GM21423 (cell line): ENCODE results near the gene SLC38A3.

Source experiments
- ATAC-seq: cut with Tn5 transposase; IDR thresholded peaks from one replicate; pipeline ENCODE4 v1.9.1; 2021; ENCODE audit warnings: mild to moderate bottlenecking, moderate library complexity; ENCODE audit not compliant: unreplicated experiment

The SLC38A3 gene

DNA sequence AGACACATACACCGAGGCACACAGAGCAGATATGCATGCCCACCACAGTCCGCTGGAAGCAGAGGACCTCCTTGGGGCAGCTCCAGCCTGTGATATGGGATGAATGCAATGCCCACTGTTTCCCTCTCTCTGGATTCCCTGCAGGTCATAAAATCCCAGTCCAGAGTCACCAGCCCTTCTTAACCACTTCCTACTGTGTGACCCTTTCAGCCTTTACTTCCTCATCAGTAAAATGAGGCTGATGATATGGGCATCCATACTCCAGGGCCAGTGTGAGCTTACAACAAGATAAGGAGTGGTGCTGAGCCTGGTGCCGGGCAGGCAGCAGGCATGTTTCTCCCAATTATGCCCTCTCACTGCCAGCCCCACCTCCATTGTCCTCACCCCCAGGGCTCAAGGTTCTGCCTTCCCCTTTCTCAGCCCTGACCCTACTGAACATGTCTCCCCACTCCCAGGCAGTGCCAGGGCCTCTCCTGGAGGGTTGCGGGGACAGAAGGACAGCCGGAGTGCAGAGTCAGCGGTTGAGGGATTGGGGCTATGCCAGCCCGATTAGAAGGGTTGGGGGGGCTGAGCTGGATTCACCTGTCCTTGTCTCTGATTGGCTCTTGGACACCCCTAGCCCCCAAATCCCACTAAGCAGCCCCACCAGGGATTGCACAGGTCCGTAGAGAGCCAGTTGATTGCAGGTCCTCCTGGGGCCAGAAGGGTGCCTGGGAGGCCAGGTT lies 14.0 kb upstream of the SLC38A3 start, which contains the start of gene GNAT1:
TSS of gene GNAT1 (plus strand) at position 675 of the 725 bp plus-strand sequence. CDS start 116 bp downstream, outside the sequence.
- no peak for ATAC-seq

DNA sequence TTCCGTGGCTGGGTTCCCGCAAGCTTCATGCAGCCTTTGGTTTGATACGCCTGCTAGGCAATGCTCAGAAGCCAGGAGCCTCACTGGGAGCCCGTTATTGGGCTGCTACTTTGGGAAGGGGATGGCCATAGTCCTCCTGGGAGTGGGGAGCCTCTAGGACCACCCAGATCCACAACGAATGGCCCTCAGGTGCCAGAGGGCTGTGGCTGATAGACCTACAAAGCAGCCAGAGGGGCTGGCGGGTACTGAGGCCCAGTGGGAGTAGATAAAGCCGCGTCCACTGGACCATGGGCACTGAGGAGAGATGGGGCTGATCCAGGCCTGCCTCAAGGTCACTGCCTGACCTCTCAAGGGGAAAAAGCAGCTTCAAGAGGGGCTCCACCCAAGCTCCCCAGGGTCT lies 12.9 kb upstream of the SLC38A3 start:
- ATAC-seq = no peak

GRCh38 chr3:50192689-50193141 lies 12.4 kb upstream of the SLC38A3 start:
- ATAC-seq = no peak

DNA sequence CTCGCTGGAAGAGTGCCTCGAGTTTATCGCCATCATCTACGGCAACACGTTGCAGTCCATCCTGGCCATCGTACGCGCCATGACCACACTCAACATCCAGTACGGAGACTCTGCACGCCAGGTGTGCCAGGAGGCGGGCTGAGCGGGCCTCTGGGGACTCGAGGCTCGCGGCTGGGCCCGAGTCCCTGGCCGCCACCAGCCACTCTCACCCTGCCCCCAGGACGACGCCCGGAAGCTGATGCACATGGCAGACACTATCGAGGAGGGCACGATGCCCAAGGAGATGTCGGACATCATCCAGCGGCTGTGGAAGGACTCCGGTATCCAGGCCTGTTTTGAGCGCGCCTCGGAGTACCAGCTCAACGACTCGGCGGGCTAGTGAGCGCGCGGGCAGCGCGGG lies 11.8 kb upstream of the SLC38A3 start:
- ATAC-seq = no peak

DNA sequence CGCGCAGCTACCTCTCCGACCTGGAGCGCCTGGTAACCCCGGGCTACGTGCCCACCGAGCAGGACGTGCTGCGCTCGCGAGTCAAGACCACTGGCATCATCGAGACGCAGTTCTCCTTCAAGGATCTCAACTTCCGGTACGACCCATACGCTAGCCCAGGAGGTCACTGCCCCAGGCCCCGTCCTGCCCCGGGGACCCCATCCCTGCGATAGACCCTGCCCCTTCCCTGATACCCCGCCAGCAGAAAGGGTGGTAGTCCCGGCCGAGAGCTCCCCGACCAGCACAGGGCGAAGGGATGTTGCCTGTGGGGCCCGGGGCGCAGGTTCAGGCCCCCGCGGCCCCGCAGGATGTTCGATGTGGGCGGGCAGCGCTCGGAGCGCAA lies 11.3 kb upstream of the SLC38A3 start:
- no peak for ATAC-seq

GRCh38 chr3:50194128-50194902 lies 10.8 kb upstream of the SLC38A3 start:
- ATAC-seq = no peak

DNA sequence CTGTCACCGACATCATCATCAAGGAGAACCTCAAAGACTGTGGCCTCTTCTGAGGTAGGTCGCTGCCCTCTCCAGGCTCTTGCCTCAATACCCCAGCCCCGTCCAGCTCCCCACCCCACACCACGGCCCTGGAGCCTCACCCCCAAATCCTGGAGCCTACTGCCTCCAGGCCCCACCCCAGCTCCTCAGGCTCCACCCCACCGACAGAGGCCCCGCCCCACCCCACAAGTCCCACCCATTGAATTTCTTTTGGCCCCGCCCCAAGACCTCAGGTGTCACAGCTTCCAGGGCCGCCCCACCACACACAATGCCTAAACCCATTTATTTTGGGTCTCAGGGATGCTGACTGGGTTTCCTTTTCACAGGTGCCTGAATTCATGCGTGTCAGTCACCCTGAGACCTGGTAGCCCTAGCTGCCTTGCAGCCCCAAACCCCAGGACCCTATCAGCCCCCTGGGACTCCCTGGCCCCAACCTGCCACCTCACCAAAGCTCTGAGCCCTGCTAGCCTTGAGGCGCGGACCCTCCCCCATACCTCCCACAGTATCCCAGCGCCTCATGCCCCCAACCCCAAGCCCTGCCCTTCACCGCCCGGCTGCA lies 10.1 kb upstream of the SLC38A3 start:
- no peak for ATAC-seq

- ATAC-seq = no peak
These were observed 9.4 kb upstream of the SLC38A3 start for GRCh38 chr3:50195501-50196252.

DNA sequence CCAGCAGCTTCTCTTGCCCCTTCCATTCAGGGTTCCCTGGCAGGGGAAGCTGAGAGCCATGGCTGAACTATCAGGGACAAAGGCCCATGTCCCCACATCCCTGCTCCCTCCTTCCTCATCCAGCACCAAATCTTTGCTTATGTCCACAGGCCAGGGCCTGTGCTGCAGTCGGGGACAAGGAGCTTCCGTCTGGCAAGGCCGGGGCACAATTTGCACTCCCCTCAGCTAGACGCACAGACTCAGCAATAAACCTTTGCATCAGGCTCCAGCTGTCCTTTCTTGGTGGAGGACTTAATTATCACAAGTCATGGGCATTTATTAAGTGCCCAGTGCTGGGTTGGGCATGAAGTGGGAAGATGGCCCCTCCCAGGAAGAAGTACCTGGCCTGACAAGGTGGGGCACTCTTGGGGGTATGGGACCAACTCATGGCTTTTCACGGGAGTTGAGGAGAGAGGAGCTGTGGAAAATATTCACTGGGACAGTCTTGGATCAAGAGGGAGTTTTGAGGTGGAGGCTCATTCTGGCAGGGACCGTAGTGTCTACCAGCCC lies 8.7 kb upstream of the SLC38A3 start:
- no peak for ATAC-seq

- no peak for ATAC-seq
These were observed 3.3 kb upstream of the SLC38A3 start for GRCh38 chr3:50201573-50202315.

GRCh38 chr3:50202353-50203112 lies 2.5 kb upstream of the SLC38A3 start:
- no peak for ATAC-seq

DNA sequence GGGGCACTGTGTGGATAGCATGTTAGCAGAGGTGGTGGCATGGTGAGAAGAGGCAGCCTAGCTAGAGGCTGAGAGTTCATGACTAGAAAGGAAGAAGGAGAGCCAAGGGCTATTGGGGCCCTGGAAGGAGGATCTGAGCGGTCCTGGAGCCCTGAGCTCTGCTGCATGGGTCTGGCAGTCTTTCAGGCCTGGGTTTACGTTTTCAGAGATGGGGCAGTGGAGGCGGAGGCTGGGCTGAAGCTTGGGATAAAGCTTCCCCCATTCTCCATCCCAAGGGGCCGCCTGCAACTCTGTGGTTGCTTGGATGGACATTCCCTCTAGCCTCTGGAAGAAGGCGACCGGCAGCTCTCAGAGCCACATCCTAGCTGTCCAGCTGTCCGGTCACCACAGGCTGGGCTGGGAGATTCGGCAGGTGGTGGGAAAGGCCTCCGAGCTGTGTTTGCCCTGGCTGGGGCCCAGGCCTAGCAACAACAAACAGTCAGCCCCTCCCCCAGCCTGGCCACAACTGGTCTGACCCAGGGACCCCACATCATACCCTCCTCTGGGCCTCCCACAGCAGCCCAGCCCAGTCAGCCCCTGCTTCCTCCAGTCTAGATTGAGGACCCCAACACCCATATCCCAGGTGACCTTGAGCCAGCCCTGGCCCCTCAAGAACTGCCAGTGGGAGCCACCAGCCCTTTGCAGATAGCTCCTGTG lies 1.8 kb upstream of the SLC38A3 start:
- no peak for ATAC-seq

GRCh38 chr3:50203809-50204803 lies 965 bp upstream of the SLC38A3 start:
- ATAC-seq = no peak

GRCh38 chr3:50205413-50206276 lies 574 bp downstream of the SLC38A3 start:
- no peak for ATAC-seq

DNA sequence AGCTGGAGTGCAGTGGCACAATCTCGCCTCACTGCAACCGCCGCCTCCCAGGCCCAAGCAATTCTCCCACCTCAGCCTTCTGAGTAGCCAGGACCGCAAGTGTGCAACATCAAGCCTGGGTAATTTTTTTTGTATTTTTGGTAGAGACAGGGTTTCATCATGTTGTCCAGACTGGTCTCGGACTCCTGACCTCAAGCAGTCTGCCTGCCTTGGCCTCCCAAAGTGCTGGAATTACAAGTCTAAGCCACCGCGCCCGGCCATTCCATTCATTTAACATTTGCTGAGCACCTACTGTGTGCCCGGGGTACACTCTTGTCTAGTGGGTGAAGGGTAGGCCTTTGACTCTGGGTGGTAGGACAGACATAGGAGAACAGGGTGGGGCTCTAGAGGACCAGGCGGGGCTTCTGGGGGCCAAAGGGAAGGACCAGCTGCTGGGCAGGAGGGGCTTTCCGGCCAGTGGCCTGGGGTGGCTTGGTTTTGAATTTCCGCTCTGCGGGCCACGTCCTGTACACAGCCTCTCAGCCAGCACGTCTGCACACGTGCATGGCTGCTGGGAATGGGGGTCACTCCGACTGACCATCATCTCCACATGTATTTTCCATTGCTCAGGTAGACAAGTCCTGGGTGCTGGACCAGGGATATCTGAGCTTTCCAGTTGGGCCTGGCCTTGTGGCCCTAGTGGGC lies 2.4 kb downstream of the SLC38A3 start:
- ATAC-seq = no peak
